ENCODE data around the gene BRD3OS.
A peak's percentile ranks its signal among the peaks of the same experiment; 100 is the strongest.

The BRD3OS gene

DNA sequence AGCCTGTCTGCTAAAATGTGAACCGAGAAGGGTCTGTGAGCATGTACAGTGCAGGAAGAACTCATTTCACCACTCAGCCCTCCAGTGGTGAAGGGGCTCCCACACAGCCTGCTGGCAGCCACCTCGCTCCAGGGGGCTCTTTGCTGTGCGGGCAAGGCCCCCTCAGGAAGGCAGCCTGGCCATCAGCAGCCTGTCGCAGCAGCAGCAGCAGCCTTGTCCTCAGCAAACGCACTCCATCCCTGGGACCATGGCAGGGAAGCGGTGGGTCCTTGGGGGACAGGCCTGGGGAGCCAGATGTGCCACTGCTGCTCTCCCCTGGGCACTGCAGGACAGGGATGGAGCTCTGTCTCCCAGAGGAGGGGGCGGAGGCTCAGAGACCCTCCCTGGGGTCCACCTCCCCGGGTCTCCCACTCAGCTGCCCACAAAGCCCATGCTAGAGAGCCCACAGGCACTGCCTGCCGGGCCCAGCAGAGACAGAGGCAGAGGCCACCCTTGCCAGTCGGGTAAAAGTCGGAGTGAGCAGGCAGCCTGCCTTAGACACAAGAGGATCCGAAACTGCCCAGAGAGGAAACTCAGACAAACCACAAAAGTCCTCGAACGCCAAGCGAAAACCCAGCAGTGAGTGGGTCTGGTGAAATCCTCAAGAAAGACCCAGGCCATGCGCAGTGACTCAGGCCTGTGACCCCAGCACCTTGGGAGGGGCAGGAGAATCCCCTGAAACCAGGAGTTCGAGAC, 34.5 kb downstream of the BRD3OS start:
- H3K9ac ChIP-seq (ENCODE audit: low read depth, low read length) = no peak overlapping the region
- no peaks in the 10 kb centered on the region for H3K9me3 ChIP-seq (ENCODE audit: insufficient read depth, low read depth, low read length)
- H3K36me3 ChIP-seq (ENCODE audit: insufficient read depth, low read depth, low read length) = no peaks in the 10 kb centered on the region
- H3K27me3 ChIP-seq (ENCODE audit: insufficient read depth, low read length) = no peaks in the 10 kb centered on the region
- H3K27ac ChIP-seq (ENCODE audit: low read length) = no peak overlapping the region
- H3K4me3 ChIP-seq (ENCODE audit: low read length) = no peak overlapping the region
- no peaks in the 10 kb centered on the region for H3K4me1 ChIP-seq (ENCODE audit: insufficient read depth, low read length)

DNA sequence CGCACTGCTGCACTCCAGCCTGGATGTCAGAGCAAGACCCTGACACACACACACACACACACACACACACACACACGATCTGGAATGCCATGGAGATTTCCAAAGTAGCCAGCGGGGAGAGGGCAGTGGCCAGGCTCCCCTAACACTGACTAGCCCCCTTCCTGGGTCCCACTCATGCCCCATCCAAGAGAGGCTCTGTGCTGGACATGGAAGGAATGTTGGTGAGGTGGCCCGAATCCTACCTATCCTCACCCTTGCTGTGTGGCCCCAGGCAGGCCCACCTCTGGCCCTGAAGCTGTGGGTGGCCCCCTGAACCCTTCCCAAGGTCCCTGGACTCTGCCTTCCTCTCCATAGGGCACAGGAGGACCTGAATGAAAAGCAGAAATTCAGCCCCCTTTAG, 35.3 kb downstream of the BRD3OS start:
- Histone ChIP-seq H3K4me1 (ENCODE audit: insufficient read depth, low read length) (no peaks in the 10 kb centered on the region; the same call in 1 of the 2 replicates), H3K9me3 (ENCODE audit: insufficient read depth, low read depth, low read length) (no peaks in the 10 kb centered on the region), H3K36me3 (ENCODE audit: insufficient read depth, low read depth, low read length) (no peaks in the 10 kb centered on the region), H3K9ac (ENCODE audit: low read depth, low read length) (0 out of 2 replicates have a peak overlapping the region, but pooled peaks have one; percentile 21), H3K27me3 (ENCODE audit: insufficient read depth, low read length) (no peaks in the 10 kb centered on the region), H3K27ac (ENCODE audit: low read length) (no peak overlapping the region), H3K4me3 (ENCODE audit: low read length) (no peak overlapping the region)

DNA sequence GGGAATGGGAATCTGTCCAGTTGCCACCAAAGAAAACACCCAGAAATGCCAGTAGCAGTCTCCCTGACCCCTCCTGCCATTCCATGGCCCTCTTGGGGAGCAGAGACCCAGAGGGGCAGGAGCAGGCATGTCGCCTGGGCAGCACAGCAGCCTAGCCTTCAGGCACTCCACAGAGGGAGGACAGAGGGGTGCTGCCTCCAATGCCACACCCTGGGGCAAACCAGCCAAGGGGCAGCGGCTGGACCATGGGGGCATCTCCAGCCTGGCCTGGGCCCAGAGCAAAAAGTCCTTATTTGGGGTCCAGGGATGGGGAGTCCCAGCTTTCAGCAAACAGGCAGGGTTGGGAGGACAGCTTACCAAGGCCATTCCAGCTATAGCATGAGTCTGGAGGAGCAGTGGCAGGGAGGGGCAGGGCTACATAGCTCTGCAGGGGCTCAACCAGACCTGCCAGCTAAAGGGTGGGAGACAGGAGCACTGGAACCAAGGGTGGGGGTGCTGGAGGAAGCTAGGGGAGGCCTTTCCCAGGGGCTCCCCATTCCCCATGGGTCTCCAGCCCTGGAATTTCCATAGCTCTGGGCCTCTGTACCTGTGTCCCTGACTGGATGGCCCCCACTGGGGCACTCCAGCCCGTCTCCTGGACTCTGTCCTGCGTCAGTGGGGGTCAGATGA, 35.9 kb downstream of the BRD3OS start:
- Histone ChIP-seq H3K27me3 (ENCODE audit: insufficient read depth, low read length) (no peaks in the 10 kb centered on the region), H3K4me1 (ENCODE audit: insufficient read depth, low read length) (peaks cover 3% of the 10 kb centered on the region; the same call in 1 of the 2 replicates), H3K9me3 (ENCODE audit: insufficient read depth, low read depth, low read length) (no peaks in the 10 kb centered on the region), H3K27ac (ENCODE audit: low read length) (no peak overlapping the region), H3K4me3 (ENCODE audit: low read length) (no peak overlapping the region), H3K36me3 (ENCODE audit: insufficient read depth, low read depth, low read length) (no peaks in the 10 kb centered on the region), H3K9ac (ENCODE audit: low read depth, low read length) (peak overlapping the region; percentile 21; the same call in 1 of the 2 replicates)

GRCh38 chr9:134061688-134062371, 36.5 kb downstream of the BRD3OS start:
- H3K27me3 ChIP-seq (ENCODE audit: insufficient read depth, low read length) = no peaks in the 10 kb centered on the region
- no peak overlapping the region for H3K9ac ChIP-seq (ENCODE audit: low read depth, low read length)
- no peak overlapping the region for H3K4me3 ChIP-seq (ENCODE audit: low read length)
- no peaks in the 10 kb centered on the region for H3K36me3 ChIP-seq (ENCODE audit: insufficient read depth, low read depth, low read length)
- no peaks in the 10 kb centered on the region for H3K9me3 ChIP-seq (ENCODE audit: insufficient read depth, low read depth, low read length)
- H3K4me1 ChIP-seq (ENCODE audit: insufficient read depth, low read length) = peaks cover 3% of the 10 kb centered on the region; the same call in 1 of the 2 replicates
- H3K27ac ChIP-seq (ENCODE audit: low read length) = no peak overlapping the region

DNA sequence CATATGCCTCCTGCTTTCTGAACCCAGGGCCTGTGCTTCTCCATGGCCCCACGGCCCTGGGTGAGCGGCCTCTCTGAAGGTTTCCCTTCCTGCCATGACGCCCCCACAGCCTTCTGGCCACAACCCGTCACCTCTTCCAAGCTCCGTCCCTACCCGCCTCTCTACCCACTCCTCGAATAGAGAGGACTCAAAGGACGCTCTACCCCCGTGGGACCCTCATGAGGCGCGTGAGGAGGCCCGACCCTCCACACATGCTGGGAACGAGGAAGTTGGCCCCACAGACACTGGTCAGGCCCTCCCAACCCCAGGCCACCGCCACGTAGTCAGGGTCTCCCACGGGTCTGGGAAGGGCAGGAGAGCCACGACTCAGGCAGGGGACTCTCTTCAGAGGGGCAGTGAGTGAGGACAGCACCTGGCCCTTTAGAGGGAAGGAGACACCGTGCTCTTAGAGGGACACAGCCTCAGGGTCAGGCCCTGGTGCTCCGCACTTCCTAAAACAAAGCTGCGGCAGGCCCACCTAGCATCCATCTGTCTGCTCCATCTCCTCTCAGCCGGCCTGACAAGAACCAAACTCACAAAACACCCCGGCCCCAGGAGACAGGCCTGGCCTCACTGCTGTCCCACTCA, 37.3 kb downstream of the BRD3OS start:
- peaks cover 3% of the 10 kb centered on the region; the same call in 1 of the 2 replicates for H3K4me1 ChIP-seq (ENCODE audit: insufficient read depth, low read length)
- no peaks in the 10 kb centered on the region for H3K9me3 ChIP-seq (ENCODE audit: insufficient read depth, low read depth, low read length)
- no peak overlapping the region for H3K4me3 ChIP-seq (ENCODE audit: low read length)
- no peaks in the 10 kb centered on the region for H3K27me3 ChIP-seq (ENCODE audit: insufficient read depth, low read length)
- no peak overlapping the region for H3K9ac ChIP-seq (ENCODE audit: low read depth, low read length)
- H3K27ac ChIP-seq (ENCODE audit: low read length) = no peak overlapping the region
- no peaks in the 10 kb centered on the region for H3K36me3 ChIP-seq (ENCODE audit: insufficient read depth, low read depth, low read length)

DNA sequence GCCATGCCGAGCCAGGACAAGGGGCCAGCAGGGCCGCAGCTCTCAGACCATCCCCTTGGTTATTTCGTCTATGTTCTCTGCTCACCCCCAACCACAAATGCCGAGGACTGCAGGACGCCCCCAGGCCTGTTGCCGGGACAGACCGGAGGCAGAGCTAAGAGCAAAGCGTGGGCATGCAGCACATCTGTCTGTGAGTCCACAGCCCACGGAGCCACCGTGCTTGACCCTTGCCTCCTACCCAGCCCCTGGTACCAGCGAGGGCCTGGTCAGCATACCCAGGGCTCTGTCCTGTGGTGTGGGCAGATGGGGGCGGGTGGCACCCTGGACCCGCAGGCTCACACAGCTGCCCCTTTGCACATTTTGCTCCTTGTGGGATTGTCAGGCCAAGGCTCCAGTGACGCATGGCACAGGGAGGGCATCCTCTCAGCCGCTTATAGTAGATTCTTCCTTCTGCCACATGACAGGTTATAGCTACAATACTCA, 37.8 kb downstream of the BRD3OS start:
- no peak overlapping the region for H3K4me3 ChIP-seq (ENCODE audit: low read length)
- H3K27ac ChIP-seq (ENCODE audit: low read length) = no peak overlapping the region
- no peak overlapping the region for H3K9ac ChIP-seq (ENCODE audit: low read depth, low read length)
- H3K36me3 ChIP-seq (ENCODE audit: insufficient read depth, low read depth, low read length) = no peaks in the 10 kb centered on the region
- no peaks in the 10 kb centered on the region for H3K27me3 ChIP-seq (ENCODE audit: insufficient read depth, low read length)
- peaks cover 3% of the 10 kb centered on the region; the same call in 1 of the 2 replicates for H3K4me1 ChIP-seq (ENCODE audit: insufficient read depth, low read length)
- H3K9me3 ChIP-seq (ENCODE audit: insufficient read depth, low read depth, low read length) = no peaks in the 10 kb centered on the region

- Histone ChIP-seq H3K9ac (ENCODE audit: low read depth, low read length) (no peak overlapping the region), H3K36me3 (ENCODE audit: insufficient read depth, low read depth, low read length) (no peaks in the 10 kb centered on the region), H3K27ac (ENCODE audit: low read length) (no peak overlapping the region), H3K9me3 (ENCODE audit: insufficient read depth, low read depth, low read length) (no peaks in the 10 kb centered on the region), H3K27me3 (ENCODE audit: insufficient read depth, low read length) (no peaks in the 10 kb centered on the region), H3K4me1 (ENCODE audit: insufficient read depth, low read length) (peaks cover 3% of the 10 kb centered on the region; the same call in 1 of the 2 replicates), H3K4me3 (ENCODE audit: low read length) (no peak overlapping the region)
Measured at GRCh38 chr9:134063571-134064450, 38.5 kb downstream of the BRD3OS start.

DNA sequence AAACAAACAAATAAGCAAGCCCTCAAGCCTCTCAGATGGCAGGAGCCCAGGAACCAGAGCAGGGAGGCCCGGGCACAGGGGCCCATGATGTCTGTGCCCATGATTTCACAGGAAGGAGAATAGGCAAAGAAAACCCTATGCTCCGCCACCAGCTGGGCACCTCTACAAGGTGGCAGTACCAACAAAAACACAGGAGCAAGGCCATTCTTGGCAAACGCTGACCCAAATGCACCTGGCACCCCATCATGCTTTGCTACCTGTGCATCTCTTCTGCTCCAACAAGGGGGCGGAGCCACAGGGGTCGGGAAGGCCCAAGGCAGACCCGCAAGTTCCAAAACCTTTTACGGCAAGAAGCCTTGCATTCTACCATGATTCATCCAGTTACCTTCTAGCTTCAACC, 39.4 kb downstream of the BRD3OS start:
- Histone ChIP-seq H3K4me1 (ENCODE audit: insufficient read depth, low read length) (peaks cover 3% of the 10 kb centered on the region; the same call in 1 of the 2 replicates), H3K9me3 (ENCODE audit: insufficient read depth, low read depth, low read length) (no peaks in the 10 kb centered on the region), H3K9ac (ENCODE audit: low read depth, low read length) (no peak overlapping the region), H3K27me3 (ENCODE audit: insufficient read depth, low read length) (peaks cover 8% of the 10 kb centered on the region), H3K27ac (ENCODE audit: low read length) (no peak overlapping the region), H3K4me3 (ENCODE audit: low read length) (no peak overlapping the region), H3K36me3 (ENCODE audit: insufficient read depth, low read depth, low read length) (no peaks in the 10 kb centered on the region)

- H3K4me3 ChIP-seq (ENCODE audit: low read length) = peak overlapping the region; percentile 95
Measured at GRCh38 chr9:134065612-134066419, 40.5 kb downstream of the BRD3OS start.

GRCh38 chr9:134066526-134066912, 41.2 kb downstream of the BRD3OS start:
- Histone ChIP-seq H3K9ac (ENCODE audit: low read depth, low read length) (peak overlapping the region; percentile 96), H3K27me3 (ENCODE audit: insufficient read depth, low read length) (peaks cover 23% of the 10 kb centered on the region), H3K9me3 (ENCODE audit: insufficient read depth, low read depth, low read length) (no peaks in the 10 kb centered on the region), H3K4me1 (ENCODE audit: insufficient read depth, low read length) (peaks cover 3% of the 10 kb centered on the region; the same call in 1 of the 2 replicates), H3K27ac (ENCODE audit: low read length) (peak overlapping the region; percentile 70), H3K36me3 (ENCODE audit: insufficient read depth, low read depth, low read length) (no peaks in the 10 kb centered on the region), H3K4me3 (ENCODE audit: low read length) (peak overlapping the region; percentile 95)

More at GRCh38 chr9:134065612-134066419, 40.5 kb downstream of the BRD3OS start:
- no peaks in the 10 kb centered on the region for H3K36me3 ChIP-seq (ENCODE audit: insufficient read depth, low read depth, low read length)
- no peaks in the 10 kb centered on the region for H3K9me3 ChIP-seq (ENCODE audit: insufficient read depth, low read depth, low read length)
- H3K27me3 ChIP-seq (ENCODE audit: insufficient read depth, low read length) = peaks cover 19% of the 10 kb centered on the region
- H3K9ac ChIP-seq (ENCODE audit: low read depth, low read length) = peak overlapping the region; percentile 96
- peak overlapping the region; percentile 70 for H3K27ac ChIP-seq (ENCODE audit: low read length)
- H3K4me1 ChIP-seq (ENCODE audit: insufficient read depth, low read length) = peaks cover 3% of the 10 kb centered on the region; the same call in 1 of the 2 replicates

All from iPS-20b (cell line).